ENCODE measurements around the gene LTBP2. TPM values are rescaled to one million over a fixed set of nuclear protein-coding genes. Genes with fewer than 3 reads are reported as not detected.

LTBP2 gene
- total RNA-seq, 6 experiments from 2014 or later: 0.46 to 3.5 (median 1.7) TPM

- Histone ChIP-seq H3K27me3 (no peaks in the 10 kb centered on the region), H3K36me3 (no peaks in the 10 kb centered on the region), H3K4me3 (no peak overlapping the region), H3K27ac (no peak overlapping the region), H3K9me3 (no peaks in the 10 kb centered on the region), H3K4me1 (no peaks in the 10 kb centered on the region)
- DNase-seq (peak in 1 of 3 donors; percentile 37), ATAC-seq (peak in 2 of 4 donors; percentile 18 to 40)
- WGBS (ENCODE audit: insufficient coverage, low coverage, low lambda C conversion rate, missing lambda C conversion rate): 50% methylated on average over 6 of the region's 8 CpGs
- no peak for TF ChIP-seq CTCF (IDR thresholded peaks at IDR 0.05)
- TF ChIP-seq POLR2A (IDR thresholded peaks at IDR 0.05): no peak
- intact Hi-C loops (cut with DNase I): no loop called here
Observed at GRCh38 chr14:74569806-74570591, 42.0 kb downstream of the LTBP2 start.

GRCh38 chr14:74569387-74569786, 42.6 kb downstream of the LTBP2 start:
- TF ChIP-seq POLR2A (IDR thresholded peaks at IDR 0.05) (no peak), CTCF (IDR thresholded peaks at IDR 0.05) (no peak)
- Histone ChIP-seq H3K4me3 (no peak overlapping the region), H3K36me3 (no peaks in the 10 kb centered on the region), H3K9me3 (no peaks in the 10 kb centered on the region), H3K27me3 (no peaks in the 10 kb centered on the region), H3K4me1 (no peaks in the 10 kb centered on the region), H3K27ac (no peak overlapping the region)
- ATAC-seq (no peak), DNase-seq (peak in 1 of 3 donors; percentile 3)
- intact Hi-C loops (cut with DNase I): no loop called here
- WGBS (ENCODE audit: insufficient coverage, low coverage, low lambda C conversion rate, missing lambda C conversion rate): 67% methylated on average over 1 of the region's 2 CpGs

GRCh38 chr14:74568911-74569310, 43.1 kb downstream of the LTBP2 start:
- Histone ChIP-seq H3K4me1 (no peaks in the 10 kb centered on the region), H3K27me3 (no peaks in the 10 kb centered on the region), H3K4me3 (no peak overlapping the region), H3K9me3 (no peaks in the 10 kb centered on the region), H3K27ac (no peak overlapping the region), H3K36me3 (no peaks in the 10 kb centered on the region)
- WGBS (ENCODE audit: insufficient coverage, low coverage, low lambda C conversion rate, missing lambda C conversion rate): 76% methylated on average over 2 of the region's 3 CpGs
- no peak for ATAC-seq
- peak in 1 of 3 donors; percentile 26 for DNase-seq
- intact Hi-C loops (cut with DNase I): no loop called here
- TF ChIP-seq POLR2A (IDR thresholded peaks at IDR 0.05) (no peak), CTCF (IDR thresholded peaks at IDR 0.05) (no peak)

GRCh38 chr14:74568380-74568649, 43.7 kb downstream of the LTBP2 start:
- Histone ChIP-seq H3K27ac (no peak overlapping the region), H3K4me3 (no peak overlapping the region), H3K4me1 (no peaks in the 10 kb centered on the region), H3K9me3 (no peaks in the 10 kb centered on the region), H3K27me3 (no peaks in the 10 kb centered on the region), H3K36me3 (no peaks in the 10 kb centered on the region)
- DNase-seq (no peak), ATAC-seq (no peak)
- intact Hi-C loops (cut with DNase I): no loop called here
- WGBS (ENCODE audit: insufficient coverage, low coverage, low lambda C conversion rate, missing lambda C conversion rate): 67% methylated on average over 3 of the region's 3 CpGs
- TF ChIP-seq POLR2A (IDR thresholded peaks at IDR 0.05): no peak
- TF ChIP-seq CTCF (IDR thresholded peaks at IDR 0.05): no peak
